Measurements from ENCODE around the gene HMCN2. TPM values are rescaled to one million over a fixed set of nuclear protein-coding genes. Genes with fewer than 3 reads are reported as not detected.

The HMCN2 gene
- total RNA-seq, 1 donor from 2014 or later: 0.15 TPM

GRCh38 chr9:130421802-130422276 is 156.3 kb downstream of the HMCN2 start:
- H3K36me3 Mint-ChIP-seq: no peaks in the 10 kb centered on the region
- Histone ChIP-seq H3K9ac (no peak overlapping the region), H3K79me2 (ENCODE audit: low read depth) (no peaks in the 10 kb centered on the region), H3K9me3 (ENCODE audit: low read depth) (no peaks in the 10 kb centered on the region), H3K4me3 (no peak overlapping the region), H4K20me1 (ENCODE audit: low read depth) (no peaks in the 10 kb centered on the region), H3K36me3 (no peaks in the 10 kb centered on the region), H2AFZ (replicated peaks) (no peak overlapping the region), H3F3A (ENCODE audit: low read depth) (peaks cover 3% of the 10 kb centered on the region), H3K27ac (no peak overlapping the region), H3K27me3 (no peaks in the 10 kb centered on the region), H3K4me2 (peak overlapping the region; percentile 55), H3K4me1 (peaks cover 17% of the 10 kb centered on the region)
- peak; percentile 80 for DNase-seq (ENCODE audit: low spot score)
- H3K4me1 Mint-ChIP-seq: peaks cover 24% of the 10 kb centered on the region
- peaks cover 7% of the 10 kb centered on the region for H3K27me3 Mint-ChIP-seq (ENCODE audit: insufficient read depth, low read depth)
- no peaks in the 10 kb centered on the region for H3K9me3 Mint-ChIP-seq
- TF ChIP-seq CTCF (IDR thresholded peaks at IDR 0.05) (no peak), EZH2 (IDR thresholded peaks at IDR 0.05) (no peak), EZH2phosphoT487 (IDR thresholded peaks at IDR 0.05) (no peak)
- H3K27ac Mint-ChIP-seq: no peak overlapping the region
- H3K4me3 Mint-ChIP-seq: no peak overlapping the region

GRCh38 chr9:130422546-130422945 is 157.0 kb downstream of the HMCN2 start:
- Histone ChIP-seq H3K4me1 (peaks cover 20% of the 10 kb centered on the region), H3F3A (ENCODE audit: low read depth) (peaks cover 3% of the 10 kb centered on the region), H3K27ac (no peak overlapping the region), H3K9ac (no peak overlapping the region), H3K36me3 (no peaks in the 10 kb centered on the region), H3K79me2 (ENCODE audit: low read depth) (no peaks in the 10 kb centered on the region), H2AFZ (replicated peaks) (no peak overlapping the region), H3K4me2 (no peak overlapping the region), H3K27me3 (no peaks in the 10 kb centered on the region), H3K9me3 (ENCODE audit: low read depth) (no peaks in the 10 kb centered on the region), H3K4me3 (no peak overlapping the region), H4K20me1 (ENCODE audit: low read depth) (no peaks in the 10 kb centered on the region)
- peaks cover 9% of the 10 kb centered on the region for H3K27me3 Mint-ChIP-seq (ENCODE audit: insufficient read depth, low read depth)
- no peak overlapping the region for H3K4me3 Mint-ChIP-seq
- TF ChIP-seq CTCF (IDR thresholded peaks at IDR 0.05) (no peak), EZH2phosphoT487 (IDR thresholded peaks at IDR 0.05) (no peak)
- peaks cover 27% of the 10 kb centered on the region for H3K4me1 Mint-ChIP-seq
- no peaks in the 10 kb centered on the region for H3K9me3 Mint-ChIP-seq
- DNase-seq (ENCODE audit: low spot score): no peak
- no peaks in the 10 kb centered on the region for H3K36me3 Mint-ChIP-seq
- H3K27ac Mint-ChIP-seq: no peak overlapping the region

- H3K4me1 ChIP-seq: peaks cover 20% of the 10 kb centered on the region
- peaks cover 27% of the 10 kb centered on the region for H3K4me1 Mint-ChIP-seq
- H3K36me3 ChIP-seq: no peaks in the 10 kb centered on the region
Measured at GRCh38 chr9:130423272-130423671, 157.7 kb downstream of the HMCN2 start.

More at GRCh38 chr9:130423272-130423671, 157.7 kb downstream of the HMCN2 start:
- no peak overlapping the region for H3K27ac Mint-ChIP-seq
- H3K4me3 Mint-ChIP-seq: no peak overlapping the region
- no peaks in the 10 kb centered on the region for H3K9me3 Mint-ChIP-seq
- Histone ChIP-seq H3K27me3 (no peaks in the 10 kb centered on the region), H3K27ac (no peak overlapping the region), H4K20me1 (ENCODE audit: low read depth) (no peaks in the 10 kb centered on the region), H2AFZ (replicated peaks) (no peak overlapping the region), H3K9ac (no peak overlapping the region), H3K9me3 (ENCODE audit: low read depth) (no peaks in the 10 kb centered on the region), H3K4me3 (no peak overlapping the region), H3F3A (ENCODE audit: low read depth) (peaks cover 3% of the 10 kb centered on the region), H3K79me2 (ENCODE audit: low read depth) (no peaks in the 10 kb centered on the region), H3K4me2 (no peak overlapping the region)
- no peak for TF ChIP-seq CTCF (IDR thresholded peaks at IDR 0.05)
- TF ChIP-seq EZH2phosphoT487 (IDR thresholded peaks at IDR 0.05): no peak
- TF ChIP-seq EZH2 (IDR thresholded peaks at IDR 0.05): no peak
- peaks cover 9% of the 10 kb centered on the region for H3K27me3 Mint-ChIP-seq (ENCODE audit: insufficient read depth, low read depth)
- no peaks in the 10 kb centered on the region for H3K36me3 Mint-ChIP-seq
- DNase-seq (ENCODE audit: low spot score): no peak

All from neural progenitor cell (in vitro differentiated cells).